ENCODE results near the gene CUX1. TPM values are rescaled to one million over a fixed set of nuclear protein-coding genes. Genes with fewer than 3 reads are reported as not detected.

CUX1 gene
- total RNA-seq, 1 donor from 2014 or later = 18.3 TPM

- H3K36me3 ChIP-seq (ENCODE audit: control insufficient read depth in 3 of 3, insufficient read depth in 3 of 3, low read length in 3 of 3) = peaks cover 36 to 55% (median 37%) of the 10 kb centered on the region in 3 donors
- H3K9me3 ChIP-seq (ENCODE audit: control insufficient read depth in 3 of 3, low read length in 3 of 3) = no peaks in the 10 kb centered on the region
- no peak overlapping the region for H3K9ac ChIP-seq (ENCODE audit: low read depth in 1 of 3, low read length in 3 of 3)
- no peak overlapping the region for H3K4me3 ChIP-seq (ENCODE audit: low read length in 3 of 3)
- peaks cover 4 to 9% (median 5%) of the 10 kb centered on the region in 3 donors for H3K4me1 ChIP-seq (ENCODE audit: control insufficient read depth in 3 of 3, insufficient read depth in 3 of 3, low read length in 3 of 3)
- H3K27me3 ChIP-seq (ENCODE audit: control insufficient read depth in 3 of 3, insufficient read depth in 3 of 3, low read length in 3 of 3) = no peaks in the 10 kb centered on the region
- H3K27ac ChIP-seq (ENCODE audit: low read depth, low read length) = no peak overlapping the region
These were observed 378.6 kb downstream of the CUX1 start for GRCh38 chr7:102196028-102196427.

- Histone ChIP-seq H3K4me1 (ENCODE audit: control insufficient read depth in 3 of 3, insufficient read depth in 3 of 3, low read length in 3 of 3) (peaks cover 4 to 5% (median 4%) of the 10 kb centered on the region in 3 donors), H3K36me3 (ENCODE audit: control insufficient read depth in 3 of 3, insufficient read depth in 3 of 3, low read length in 3 of 3) (peaks cover 38 to 58% (median 45%) of the 10 kb centered on the region in 3 donors), H3K4me3 (ENCODE audit: low read length in 3 of 3) (no peak overlapping the region), H3K27ac (ENCODE audit: low read depth, low read length) (no peak overlapping the region), H3K9me3 (ENCODE audit: control insufficient read depth in 3 of 3, low read length in 3 of 3) (no peaks in the 10 kb centered on the region), H3K27me3 (ENCODE audit: control insufficient read depth in 3 of 3, insufficient read depth in 3 of 3, low read length in 3 of 3) (no peaks in the 10 kb centered on the region), H3K9ac (ENCODE audit: low read depth in 1 of 3, low read length in 3 of 3) (no peak overlapping the region)
These were observed 379.7 kb downstream of the CUX1 start for GRCh38 chr7:102197161-102197560.

DNA sequence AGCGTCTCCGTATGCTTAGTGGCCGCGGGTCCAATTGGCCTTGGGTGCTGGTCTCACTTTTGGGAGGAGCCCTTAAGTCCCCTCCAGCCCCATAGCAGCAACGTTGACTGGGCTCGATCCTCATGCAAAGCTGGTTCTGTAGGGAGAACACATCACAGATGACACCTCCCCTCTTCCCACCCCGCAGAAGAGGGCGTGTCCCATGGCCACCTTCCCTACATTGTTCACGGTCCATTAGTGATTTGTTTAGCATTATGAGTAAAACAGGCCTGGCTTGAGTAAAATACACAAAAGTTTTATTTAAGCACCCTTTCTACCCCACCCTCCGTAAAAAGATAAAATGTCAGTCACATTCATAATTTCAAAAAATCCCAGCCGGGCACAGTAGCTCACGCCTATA lies 380.2 kb downstream of the CUX1 start:
- Histone ChIP-seq H3K4me3 (ENCODE audit: low read length in 3 of 3) (no peak overlapping the region), H3K36me3 (ENCODE audit: control insufficient read depth in 3 of 3, insufficient read depth in 3 of 3, low read length in 3 of 3) (peaks cover 40 to 59% (median 46%) of the 10 kb centered on the region in 3 donors), H3K9ac (ENCODE audit: low read depth in 1 of 3, low read length in 3 of 3) (no peak overlapping the region), H3K27ac (ENCODE audit: low read depth, low read length) (no peak overlapping the region), H3K27me3 (ENCODE audit: control insufficient read depth in 3 of 3, insufficient read depth in 3 of 3, low read length in 3 of 3) (no peaks in the 10 kb centered on the region), H3K9me3 (ENCODE audit: control insufficient read depth in 3 of 3, low read length in 3 of 3) (no peaks in the 10 kb centered on the region), H3K4me1 (ENCODE audit: control insufficient read depth in 3 of 3, insufficient read depth in 3 of 3, low read length in 3 of 3) (peaks cover under 1 to 8% (median 5%) of the 10 kb centered on the region in 3 donors)

DNA sequence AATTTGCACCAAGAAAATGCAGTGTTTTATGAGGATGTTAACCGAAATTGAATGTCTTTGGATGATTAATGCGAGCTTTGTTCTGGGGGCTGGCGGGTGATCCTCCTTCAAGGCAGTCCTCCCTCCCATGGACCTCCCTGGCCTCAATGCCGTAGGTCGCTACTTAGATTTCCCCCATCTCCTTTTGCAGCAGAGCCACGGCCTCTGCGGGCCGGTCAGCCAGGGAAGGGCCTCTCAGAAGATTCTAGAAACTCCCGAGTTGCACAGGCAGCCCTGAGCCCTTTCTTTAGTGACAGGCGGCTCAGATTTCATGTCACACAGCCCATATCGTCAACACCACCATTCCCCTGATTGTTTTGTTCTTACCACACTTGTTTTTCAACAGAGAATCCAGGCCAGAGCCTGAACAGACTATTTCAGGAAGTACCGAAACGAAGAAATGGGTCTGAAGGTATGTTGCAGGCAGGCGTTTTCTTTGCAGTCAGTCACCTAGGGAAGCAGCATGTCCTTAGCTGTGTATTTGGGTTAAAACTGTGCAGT lies 381.1 kb downstream of the CUX1 start:
- no peaks in the 10 kb centered on the region for H3K27me3 ChIP-seq (ENCODE audit: control insufficient read depth in 3 of 3, insufficient read depth in 3 of 3, low read length in 3 of 3)
- peaks cover 40 to 57% (median 44%) of the 10 kb centered on the region in 3 donors for H3K36me3 ChIP-seq (ENCODE audit: control insufficient read depth in 3 of 3, insufficient read depth in 3 of 3, low read length in 3 of 3)
- no peak overlapping the region for H3K27ac ChIP-seq (ENCODE audit: low read depth, low read length)
- no peak overlapping the region for H3K9ac ChIP-seq (ENCODE audit: low read depth in 1 of 3, low read length in 3 of 3)
- peaks cover 5 to 14% (median 5%) of the 10 kb centered on the region in 3 donors for H3K4me1 ChIP-seq (ENCODE audit: control insufficient read depth in 3 of 3, insufficient read depth in 3 of 3, low read length in 3 of 3)
- no peak overlapping the region for H3K4me3 ChIP-seq (ENCODE audit: low read length in 3 of 3)
- H3K9me3 ChIP-seq (ENCODE audit: control insufficient read depth in 3 of 3, low read length in 3 of 3) = no peaks in the 10 kb centered on the region

- Histone ChIP-seq H3K27me3 (ENCODE audit: control insufficient read depth in 3 of 3, insufficient read depth in 3 of 3, low read length in 3 of 3) (no peaks in the 10 kb centered on the region), H3K9ac (ENCODE audit: low read depth in 1 of 3, low read length in 3 of 3) (no peak overlapping the region), H3K27ac (ENCODE audit: low read depth, low read length) (no peak overlapping the region), H3K9me3 (ENCODE audit: control insufficient read depth in 3 of 3, low read length in 3 of 3) (no peaks in the 10 kb centered on the region), H3K36me3 (ENCODE audit: control insufficient read depth in 3 of 3, insufficient read depth in 3 of 3, low read length in 3 of 3) (peaks cover 50 to 67% (median 57%) of the 10 kb centered on the region in 3 donors), H3K4me1 (ENCODE audit: control insufficient read depth in 3 of 3, insufficient read depth in 3 of 3, low read length in 3 of 3) (peaks cover 5 to 14% (median 9%) of the 10 kb centered on the region in 3 donors), H3K4me3 (ENCODE audit: low read length in 3 of 3) (no peak overlapping the region)
These were observed 384.1 kb downstream of the CUX1 start for GRCh38 chr7:102201576-102201975.

- H3K4me3 ChIP-seq (ENCODE audit: low read length in 3 of 3) = no peak overlapping the region
These were observed 385.1 kb downstream of the CUX1 start for GRCh38 chr7:102202556-102202955.

DNA sequence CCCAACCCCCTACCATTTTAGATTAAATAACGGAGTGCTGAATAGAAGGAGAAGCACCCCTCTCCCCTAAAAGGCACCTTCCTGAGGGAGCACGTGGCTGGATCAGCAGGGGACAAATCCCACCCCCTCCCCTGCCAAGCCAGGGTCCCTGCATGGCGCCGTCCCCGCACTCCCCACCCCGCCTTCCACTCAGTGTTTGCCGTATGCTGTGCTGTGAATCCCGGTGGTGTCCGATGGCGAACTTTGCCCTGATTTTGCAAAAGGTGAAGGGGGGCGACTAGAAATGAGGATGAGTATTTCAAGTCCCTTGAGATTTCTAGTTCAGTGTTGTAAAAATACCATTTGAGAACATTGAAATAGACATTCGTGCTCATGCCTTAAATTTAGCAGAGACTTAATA lies 385.8 kb downstream of the CUX1 start:
- Histone ChIP-seq H3K27me3 (ENCODE audit: control insufficient read depth in 3 of 3, insufficient read depth in 3 of 3, low read length in 3 of 3) (no peaks in the 10 kb centered on the region), H3K4me3 (ENCODE audit: low read length in 3 of 3) (no peak overlapping the region), H3K27ac (ENCODE audit: low read depth, low read length) (no peak overlapping the region)

More at GRCh38 chr7:102202556-102202955, 385.1 kb downstream of the CUX1 start:
- no peaks in the 10 kb centered on the region for H3K9me3 ChIP-seq (ENCODE audit: control insufficient read depth in 3 of 3, low read length in 3 of 3)
- no peaks in the 10 kb centered on the region for H3K27me3 ChIP-seq (ENCODE audit: control insufficient read depth in 3 of 3, insufficient read depth in 3 of 3, low read length in 3 of 3)
- peaks cover 5 to 14% (median 9%) of the 10 kb centered on the region in 3 donors for H3K4me1 ChIP-seq (ENCODE audit: control insufficient read depth in 3 of 3, insufficient read depth in 3 of 3, low read length in 3 of 3)
- no peak overlapping the region for H3K27ac ChIP-seq (ENCODE audit: low read depth, low read length)
- peaks cover 41 to 57% (median 48%) of the 10 kb centered on the region in 3 donors for H3K36me3 ChIP-seq (ENCODE audit: control insufficient read depth in 3 of 3, insufficient read depth in 3 of 3, low read length in 3 of 3)
- no peak overlapping the region for H3K9ac ChIP-seq (ENCODE audit: low read depth in 1 of 3, low read length in 3 of 3)

DNA sequence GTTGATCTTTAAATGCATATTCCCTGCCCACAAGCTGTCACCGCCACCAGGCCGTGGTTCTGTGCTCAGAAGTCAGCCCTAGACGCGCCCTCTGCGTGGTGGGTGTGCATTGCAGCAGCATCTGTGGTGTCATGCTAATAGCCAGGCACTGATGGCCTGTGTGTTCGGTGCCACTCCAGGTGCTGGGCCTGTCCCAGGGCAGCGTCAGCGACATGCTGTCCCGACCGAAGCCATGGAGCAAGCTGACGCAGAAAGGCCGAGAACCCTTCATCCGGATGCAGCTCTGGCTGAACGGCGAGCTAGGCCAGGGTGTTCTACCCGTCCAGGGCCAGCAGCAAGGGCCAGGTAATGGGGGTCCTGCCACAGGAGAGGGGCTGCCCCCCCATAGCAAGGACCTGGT lies 386.8 kb downstream of the CUX1 start:
- Histone ChIP-seq H3K27ac (ENCODE audit: low read depth, low read length) (no peak overlapping the region), H3K27me3 (ENCODE audit: control insufficient read depth in 3 of 3, insufficient read depth in 3 of 3, low read length in 3 of 3) (no peaks in the 10 kb centered on the region), H3K4me1 (ENCODE audit: control insufficient read depth in 3 of 3, insufficient read depth in 3 of 3, low read length in 3 of 3) (peaks cover 0 to 10% (median 9%) of the 10 kb centered on the region in 3 donors), H3K9me3 (ENCODE audit: control insufficient read depth in 3 of 3, low read length in 3 of 3) (no peaks in the 10 kb centered on the region), H3K9ac (ENCODE audit: low read depth in 1 of 3, low read length in 3 of 3) (no peak overlapping the region), H3K4me3 (ENCODE audit: low read length in 3 of 3) (no peak overlapping the region), H3K36me3 (ENCODE audit: control insufficient read depth in 3 of 3, insufficient read depth in 3 of 3, low read length in 3 of 3) (peaks cover 36 to 55% (median 50%) of the 10 kb centered on the region in 3 donors)

More for the DNA sequence above, 385.8 kb downstream of the CUX1 start:
- Histone ChIP-seq H3K9ac (ENCODE audit: low read depth in 1 of 3, low read length in 3 of 3) (no peak overlapping the region), H3K36me3 (ENCODE audit: control insufficient read depth in 3 of 3, insufficient read depth in 3 of 3, low read length in 3 of 3) (peaks cover 41 to 54% (median 48%) of the 10 kb centered on the region in 3 donors), H3K9me3 (ENCODE audit: control insufficient read depth in 3 of 3, low read length in 3 of 3) (no peaks in the 10 kb centered on the region), H3K4me1 (ENCODE audit: control insufficient read depth in 3 of 3, insufficient read depth in 3 of 3, low read length in 3 of 3) (peaks cover 5 to 14% (median 9%) of the 10 kb centered on the region in 3 donors)

DNA sequence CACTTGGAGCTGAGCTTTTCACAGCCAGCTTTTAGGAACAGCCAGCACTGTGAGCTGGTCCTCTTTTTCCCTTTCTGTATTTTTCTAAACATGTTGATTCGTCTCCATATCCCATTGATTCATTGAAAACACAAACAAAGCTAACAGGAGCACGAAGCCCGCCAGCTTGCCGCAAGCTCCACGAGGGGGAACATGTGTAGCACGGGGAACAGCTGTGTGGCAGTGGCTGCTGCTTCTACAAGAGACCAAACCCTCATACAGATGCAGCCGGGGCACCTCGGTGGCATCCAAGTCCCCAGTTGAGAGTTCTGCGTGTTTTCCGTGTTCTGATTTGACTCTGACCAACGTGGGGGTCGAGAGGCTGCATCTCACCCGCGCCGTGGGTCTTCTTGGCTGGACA lies 388.5 kb downstream of the CUX1 start:
- Histone ChIP-seq H3K27me3 (ENCODE audit: control insufficient read depth in 3 of 3, insufficient read depth in 3 of 3, low read length in 3 of 3) (no peaks in the 10 kb centered on the region), H3K27ac (ENCODE audit: low read depth, low read length) (no peak overlapping the region), H3K9ac (ENCODE audit: low read depth in 1 of 3, low read length in 3 of 3) (no peak overlapping the region), H3K4me3 (ENCODE audit: low read length in 3 of 3) (no peak overlapping the region), H3K4me1 (ENCODE audit: control insufficient read depth in 3 of 3, insufficient read depth in 3 of 3, low read length in 3 of 3) (peaks cover 0 to 10% (median 9%) of the 10 kb centered on the region in 3 donors), H3K9me3 (ENCODE audit: control insufficient read depth in 3 of 3, low read length in 3 of 3) (no peaks in the 10 kb centered on the region), H3K36me3 (ENCODE audit: control insufficient read depth in 3 of 3, insufficient read depth in 3 of 3, low read length in 3 of 3) (peaks cover 38 to 58% (median 45%) of the 10 kb centered on the region in 3 donors)

DNA sequence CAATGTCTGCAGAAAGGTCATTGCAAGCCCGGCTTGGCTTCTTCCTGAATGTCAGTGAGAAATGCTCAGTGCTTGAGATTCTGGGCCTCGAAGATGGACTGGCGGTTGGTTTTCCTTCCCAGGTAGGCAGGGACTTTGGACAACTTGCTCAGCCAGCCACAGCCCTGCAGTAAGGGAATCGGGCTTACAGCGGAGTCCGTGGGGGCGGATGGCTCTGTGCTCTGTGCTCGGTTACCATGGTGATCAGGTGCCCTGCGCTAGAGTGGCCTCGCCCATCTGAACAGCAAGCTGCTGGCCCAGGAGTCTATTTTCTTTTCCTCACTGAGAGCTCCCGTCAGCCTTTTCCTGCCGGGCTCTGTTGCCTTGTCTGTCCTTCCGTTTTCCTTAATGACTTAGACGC lies 391.4 kb downstream of the CUX1 start:
- Histone ChIP-seq H3K4me1 (ENCODE audit: control insufficient read depth in 3 of 3, insufficient read depth in 3 of 3, low read length in 3 of 3) (peaks cover 0 to 7% (median 5%) of the 10 kb centered on the region in 3 donors), H3K9me3 (ENCODE audit: control insufficient read depth in 3 of 3, low read length in 3 of 3) (no peaks in the 10 kb centered on the region), H3K27ac (ENCODE audit: low read depth, low read length) (no peak overlapping the region), H3K36me3 (ENCODE audit: control insufficient read depth in 3 of 3, insufficient read depth in 3 of 3, low read length in 3 of 3) (peaks cover 19 to 43% (median 33%) of the 10 kb centered on the region in 3 donors), H3K9ac (ENCODE audit: low read depth in 1 of 3, low read length in 3 of 3) (no peak overlapping the region), H3K4me3 (ENCODE audit: low read length in 3 of 3) (no peak overlapping the region), H3K27me3 (ENCODE audit: control insufficient read depth in 3 of 3, insufficient read depth in 3 of 3, low read length in 3 of 3) (no peaks in the 10 kb centered on the region)

Measured in skeletal muscle tissue (tissue), 4 donors.